IPS-NIHi11 (cell line): ENCODE measurements around the gene FOXC1.

Experiments
- DNase-seq: peaks from one replicate; pipeline ENCODE4 v3.0.0; 2012; ENCODE audit warnings: mixed read lengths, low spot score

The FOXC1 gene

GRCh38 chr6:1609648-1610496 is at the start of gene FOXC1:
FOXC1 (plus strand) TSS chr6:1609915; CDS start chr6:1610446, 531 bp downstream.
- peak; percentile 92 for DNase-seq

- no peak for DNase-seq
Measured at GRCh38 chr6:1560281-1561058, 49.2 kb upstream of the FOXC1 start.

GRCh38 chr6:1561355-1561754 is 48.4 kb upstream of the FOXC1 start:
- DNase-seq = no peak

- no peak for DNase-seq
Measured at GRCh38 chr6:1562171-1562955, 47.4 kb upstream of the FOXC1 start.

GRCh38 chr6:1569377-1569776 is 40.3 kb upstream of the FOXC1 start:
- no peak for DNase-seq

GRCh38 chr6:1570848-1571247 is 38.9 kb upstream of the FOXC1 start:
- DNase-seq = no peak

- no peak for DNase-seq
Measured at GRCh38 chr6:1572892-1573291, 36.8 kb upstream of the FOXC1 start.

- peak; percentile 58 for DNase-seq
Measured at GRCh38 chr6:1574083-1574761, 35.5 kb upstream of the FOXC1 start.

- peak; percentile 51 for DNase-seq
Measured at GRCh38 chr6:1574890-1575209, 34.9 kb upstream of the FOXC1 start.

- no peak for DNase-seq
Measured at GRCh38 chr6:1575210-1576041, 34.3 kb upstream of the FOXC1 start.

GRCh38 chr6:1576166-1576565 is 33.5 kb upstream of the FOXC1 start:
- no peak for DNase-seq

- no peak for DNase-seq
Measured at GRCh38 chr6:1576711-1577110, 33.0 kb upstream of the FOXC1 start.

GRCh38 chr6:1577146-1577680 is 32.5 kb upstream of the FOXC1 start:
- DNase-seq = no peak

- no peak for DNase-seq
Measured at GRCh38 chr6:1577896-1578745, 31.6 kb upstream of the FOXC1 start.

GRCh38 chr6:1579096-1579495 is 30.6 kb upstream of the FOXC1 start:
- no peak for DNase-seq

GRCh38 chr6:1580109-1580508 is 29.6 kb upstream of the FOXC1 start:
- no peak for DNase-seq

- DNase-seq = no peak
Measured at GRCh38 chr6:1580585-1580984, 29.1 kb upstream of the FOXC1 start.

- DNase-seq = no peak
Measured at GRCh38 chr6:1581120-1581991, 28.4 kb upstream of the FOXC1 start.

- no peak for DNase-seq
Measured at GRCh38 chr6:1584146-1584545, 25.6 kb upstream of the FOXC1 start.
